Panc1 (cell line): ENCODE data around the gene SETD6. TPM values are rescaled to one million over a fixed set of nuclear protein-coding genes. Genes with fewer than 3 reads are reported as not detected.
A peak's percentile ranks its signal among the peaks of the same experiment; 100 is the strongest.

ENCODE experiments used
- ATAC-seq: fragments of 200-7000 bp; cut with Tn5 transposase; 2 replicates; pipeline ENCODE4 v1.9.1; 2020; ENCODE audit warnings: mild to moderate bottlenecking, moderate library complexity
- Bru-seq: library from RNA; stranded (reverse); fragments of 400-500 nt; gene quantifications from one replicate; lab custom pipeline; 2021; lab: Mats Ljungman, UMichigan
- BruChase-seq, 2 experiments: library from RNA; stranded (reverse); fragments of 400-500 nt; gene quantifications; one replicate each; lab custom pipeline; 2021; lab: Mats Ljungman, UMichigan
- BruUV-seq: library from RNA; stranded (reverse); fragments of 400-500 nt; replicated peaks from 2 replicates; lab custom pipeline; 2021; lab: Mats Ljungman, UMichigan
- CTCF ChIA-PET: fragments of 300-600 bp; sonication (Branson Sonifier 250); formaldehyde crosslinking; loops from one replicate; lab custom pipeline; 2022; ENCODE audit warnings: antibody characterized with exemption; lab: Charles Lee
- POLR2A ChIA-PET: fragments of 300-600 bp; sonication (Branson Sonifier 250); formaldehyde crosslinking; loops from one replicate; lab custom pipeline; 2022; ENCODE audit warnings: antibody characterized with exemption; lab: Charles Lee
- DNase-seq: peaks from one replicate; pipeline ENCODE4 v3.0.0-alpha.2; 2010; ENCODE audit warnings: low read depth, low spot score
- H3K27ac ChIP-seq: 2 replicates; pipeline ENCODE4 v1.5.1; 2011; ENCODE audit warnings: mild to moderate bottlenecking, low read length, inconsistent platforms
- H3K27me3 ChIP-seq: fragments of 200-500 bp; sonication (Bioruptor generic); 2 replicates; pipeline ENCODE4 v1.6.0; 2014; ENCODE audit warnings: low read length, inconsistent platforms; ENCODE audit not compliant: control insufficient read depth, insufficient read depth
- H3K36me3 ChIP-seq: fragments of 200-500 bp; sonication (Bioruptor generic); 2 replicates; pipeline ENCODE4 v1.5.1; 2014; ENCODE audit warnings: inconsistent platforms, mild to moderate bottlenecking, low read length, moderate library complexity; ENCODE audit not compliant: control insufficient read depth, insufficient read depth
- H3K4me1 ChIP-seq: 2 replicates; pipeline ENCODE4 v1.5.1; 2011; ENCODE audit warnings: inconsistent platforms, mild to moderate bottlenecking, low read length, moderate library complexity; ENCODE audit not compliant: control insufficient read depth, insufficient read depth
- H3K4me3 ChIP-seq, 2 experiments: 2 replicates each; pipeline ENCODE4 v1.5.1; 2011 to 2012; ENCODE audit warnings: low read depth in 2 of 2, low read length in 2 of 2, mild to moderate bottlenecking in 2 of 2, inconsistent platforms in 1 of 2, moderate library complexity in 1 of 2
- H3K9me3 ChIP-seq: fragments of 200-500 bp; sonication (Bioruptor generic); 2 replicates; pipeline ENCODE4 v1.5.1; 2014; ENCODE audit warnings: low read depth, mild to moderate bottlenecking, inconsistent platforms, low read length, moderate library complexity; ENCODE audit not compliant: control insufficient read depth, insufficient read depth
- POLR2AphosphoS5 ChIP-seq: IDR thresholded peaks from 2 replicates; pipeline ENCODE4 v1.6.1; 2012; ENCODE audit warnings: mild to moderate bottlenecking, low read depth, low read length, moderate library complexity
- SIN3A ChIP-seq: IDR thresholded peaks from 2 replicates; pipeline ENCODE4 v1.6.1; 2012; ENCODE audit warnings: low read depth, mild to moderate bottlenecking, low read length, moderate library complexity, borderline replicate concordance; ENCODE audit not compliant: insufficient read depth
- TCF7L2 ChIP-seq: IDR thresholded peaks from 2 replicates; pipeline ENCODE4 v1.6.1; 2011; ENCODE audit warnings: mild to moderate bottlenecking, low read depth, low read length, inconsistent platforms
- in situ Hi-C: cut with HindIII; loops from 2 replicates; pipeline ENCODE4 v1.10.0; 2016; ENCODE audit warnings: low sequenced_read_pairs, low pct_unique_long_range_greater_than_20kb
- intact Hi-C: fragments of 100-400 bp; cut with micrococcal nuclease; formaldehyde crosslinking; loops from one replicate; pipeline ENCODE4 v1.10.0; 2022; ENCODE audit not compliant: unreplicated experiment
- long read RNA-seq: library from polyadenylated mRNA; unstranded; transcript quantifications from one replicate; pipeline ENCODE4 v2.0.0, GENCODE V29; 2021; ENCODE audit not compliant: unreplicated experiment
- polyA plus RNA-seq: library from polyadenylated mRNA; unstranded; fragments of >200 nt; gene quantifications from one replicate; pipeline ENCODE4 v1.2.1, GENCODE V29; 2012; ENCODE audit warnings: missing spikeins; ENCODE audit not compliant: insufficient read length
- total RNA-seq: library from RNA; stranded (reverse); gene quantifications from one replicate; pipeline ENCODE4 v1.2.1, GENCODE V29; 2021; ENCODE audit not compliant: unreplicated experiment
- TF ChIP-seq, protein P1 (sequence below): fragments of 450-650 bp; IDR thresholded peaks from 2 replicates; pipeline ENCODE4 v1.5.1; 2017; ENCODE audit warnings: mild to moderate bottlenecking
- TF ChIP-seq, protein P2 (sequence below), 2 experiments: IDR thresholded peaks; 2 replicates each; pipeline ENCODE4 v1.6.1; 2011 to 2012; ENCODE audit warnings: low read depth in 2 of 2, control low read depth in 1 of 2, low read length in 1 of 2, mild to moderate bottlenecking in 1 of 2, moderate library complexity in 1 of 2; ENCODE audit not compliant: insufficient read depth in 1 of 2

SETD6 gene, protein sequence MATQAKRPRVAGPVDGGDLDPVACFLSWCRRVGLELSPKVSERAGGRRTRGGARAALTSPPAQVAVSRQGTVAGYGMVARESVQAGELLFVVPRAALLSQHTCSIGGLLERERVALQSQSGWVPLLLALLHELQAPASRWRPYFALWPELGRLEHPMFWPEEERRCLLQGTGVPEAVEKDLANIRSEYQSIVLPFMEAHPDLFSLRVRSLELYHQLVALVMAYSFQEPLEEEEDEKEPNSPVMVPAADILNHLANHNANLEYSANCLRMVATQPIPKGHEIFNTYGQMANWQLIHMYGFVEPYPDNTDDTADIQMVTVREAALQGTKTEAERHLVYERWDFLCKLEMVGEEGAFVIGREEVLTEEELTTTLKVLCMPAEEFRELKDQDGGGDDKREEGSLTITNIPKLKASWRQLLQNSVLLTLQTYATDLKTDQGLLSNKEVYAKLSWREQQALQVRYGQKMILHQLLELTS
- total RNA-seq (28.3 TPM), Bru-seq, nascent RNA (percentile 82 among the genes with signal in this experiment), BruChase-seq, experiment 1, labeled RNA remaining after a 2-hour chase (percentile 92 among the genes with signal in this experiment), BruChase-seq, experiment 2, labeled RNA remaining after a 6-hour chase (percentile 82 among the genes with signal in this experiment)
- 21.2 TPM for polyA plus RNA-seq
- long read RNA-seq, transcript SETD6-201 (8 exons, 1,553 nt), result major isoform, 7 of 23 reads
- long read RNA-seq, partial matches to known transcripts, result 8 of 23 reads
- long read RNA-seq, other reads (novel, unspliced or antisense), result 4 of 23 reads

DNA sequence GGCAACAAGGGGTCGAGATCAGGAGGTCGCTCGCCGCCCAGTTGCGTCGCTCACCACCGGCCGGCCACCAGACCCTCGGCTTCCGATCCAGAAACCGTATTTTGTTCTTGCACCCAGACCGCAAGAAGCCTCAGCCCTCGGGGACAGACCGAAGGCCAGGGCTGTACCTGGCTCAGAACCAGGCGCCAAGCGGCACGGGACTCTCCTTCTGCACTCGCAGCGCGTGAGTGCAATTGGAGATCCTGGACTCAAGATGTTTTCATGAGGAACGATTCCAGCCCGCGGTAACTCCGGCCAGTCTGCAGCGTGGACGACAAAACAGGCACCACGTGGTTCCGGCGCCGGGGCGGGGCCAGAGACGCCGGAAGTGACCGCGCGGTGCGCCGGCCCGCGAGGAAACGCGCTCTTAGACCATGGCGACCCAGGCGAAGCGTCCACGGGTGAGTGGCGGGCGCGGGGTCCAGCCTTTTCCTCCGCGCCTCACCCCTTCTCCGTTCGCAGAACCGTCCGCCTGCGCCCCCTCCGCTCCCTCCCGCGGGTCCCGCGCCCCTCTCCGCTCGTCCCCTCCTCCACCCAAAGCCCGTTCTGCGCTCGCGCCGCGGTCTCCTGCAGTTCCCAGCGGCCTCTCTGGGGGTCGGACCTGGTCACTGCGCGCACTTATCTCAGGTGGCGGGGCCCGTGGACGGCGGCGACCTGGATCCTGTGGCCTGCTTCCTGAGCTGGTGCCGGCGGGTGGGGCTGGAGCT is at the start of gene SETD6:
TSS of gene SETD6 (plus strand) at position 393 of the 746 bp plus-strand sequence. CDS start at position 414, 21 bp downstream.
- DNase-seq (peak; percentile 45), ATAC-seq (peak; percentile 92)
- Histone ChIP-seq H3K27ac (peak within 1 kb of the TSS; percentile 79), H3K9me3 (no peaks in the 10 kb centered on the region), H3K4me1 (peaks cover 6% of the 10 kb centered on the region; the same call in 1 of the 2 replicates), H3K4me3 (peak within 1 kb of the TSS; percentile 52 to 93), H3K27me3 (no peaks in the 10 kb centered on the region), H3K36me3 (peaks cover 5% of the 10 kb centered on the region)
- intact Hi-C loops, result no loop called here
- ChIA-PET POLR2A (no interaction called here), CTCF (interaction anchor here (0.6 kb wide), 1 partner anchor 147 kb away, joined by 8 read pairs; no protein-coding TSS in a partner anchor)
- in situ Hi-C loops, result no loop called here
- TF ChIP-seq TCF7L2 (no peak), SIN3A (0 out of 2 replicates have a peak, but pooled peaks have one; percentile 62)
- TF ChIP-seq, protein P1, sequence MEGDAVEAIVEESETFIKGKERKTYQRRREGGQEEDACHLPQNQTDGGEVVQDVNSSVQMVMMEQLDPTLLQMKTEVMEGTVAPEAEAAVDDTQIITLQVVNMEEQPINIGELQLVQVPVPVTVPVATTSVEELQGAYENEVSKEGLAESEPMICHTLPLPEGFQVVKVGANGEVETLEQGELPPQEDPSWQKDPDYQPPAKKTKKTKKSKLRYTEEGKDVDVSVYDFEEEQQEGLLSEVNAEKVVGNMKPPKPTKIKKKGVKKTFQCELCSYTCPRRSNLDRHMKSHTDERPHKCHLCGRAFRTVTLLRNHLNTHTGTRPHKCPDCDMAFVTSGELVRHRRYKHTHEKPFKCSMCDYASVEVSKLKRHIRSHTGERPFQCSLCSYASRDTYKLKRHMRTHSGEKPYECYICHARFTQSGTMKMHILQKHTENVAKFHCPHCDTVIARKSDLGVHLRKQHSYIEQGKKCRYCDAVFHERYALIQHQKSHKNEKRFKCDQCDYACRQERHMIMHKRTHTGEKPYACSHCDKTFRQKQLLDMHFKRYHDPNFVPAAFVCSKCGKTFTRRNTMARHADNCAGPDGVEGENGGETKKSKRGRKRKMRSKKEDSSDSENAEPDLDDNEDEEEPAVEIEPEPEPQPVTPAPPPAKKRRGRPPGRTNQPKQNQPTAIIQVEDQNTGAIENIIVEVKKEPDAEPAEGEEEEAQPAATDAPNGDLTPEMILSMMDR, result peak; percentile 26; the same call in 1 of the 2 replicates
- no TSS peak for BruUV-seq

DNA sequence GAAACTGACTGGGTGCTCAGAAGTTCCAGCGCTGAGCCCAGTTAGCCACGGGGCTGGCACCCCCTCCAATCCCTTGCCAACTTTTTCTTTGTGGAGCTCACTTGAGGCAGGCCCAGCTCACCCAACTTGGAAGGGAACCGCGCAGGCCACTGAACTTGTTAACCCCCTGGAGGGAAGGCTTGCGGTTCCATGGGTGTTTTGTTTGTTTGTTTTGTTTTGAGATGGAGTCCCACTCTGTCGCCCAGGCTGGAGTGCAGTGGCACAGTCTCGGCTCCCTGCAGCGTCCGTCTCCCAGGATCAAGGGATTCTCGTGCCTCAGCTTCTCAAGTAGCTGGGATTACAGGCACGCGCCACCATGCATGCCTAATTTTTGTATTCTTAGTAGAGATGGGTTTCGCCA is 49.5 kb upstream of the SETD6 start:
- DNase-seq, result no peak
- H3K4me1 ChIP-seq, result no peaks in the 10 kb centered on the region
- no peaks in the 10 kb centered on the region for H3K27me3 ChIP-seq
- no peak for ATAC-seq
- in situ Hi-C loops, result no loop called here
- intact Hi-C loops, result no loop called here
- ChIA-PET POLR2A (no interaction called here), CTCF (interaction anchor here (1.2 kb wide), 1 partner anchor 11 kb away, joined by 6 read pairs; no protein-coding TSS in a partner anchor)
- H3K9me3 ChIP-seq, result no peaks in the 10 kb centered on the region
- BruUV-seq, result no TSS peak
- no peak overlapping the region for H3K4me3 ChIP-seq
- no peaks in the 10 kb centered on the region for H3K36me3 ChIP-seq
- no peak overlapping the region for H3K27ac ChIP-seq
- TF ChIP-seq TCF7L2, result no peak
- TF ChIP-seq, protein P2, sequence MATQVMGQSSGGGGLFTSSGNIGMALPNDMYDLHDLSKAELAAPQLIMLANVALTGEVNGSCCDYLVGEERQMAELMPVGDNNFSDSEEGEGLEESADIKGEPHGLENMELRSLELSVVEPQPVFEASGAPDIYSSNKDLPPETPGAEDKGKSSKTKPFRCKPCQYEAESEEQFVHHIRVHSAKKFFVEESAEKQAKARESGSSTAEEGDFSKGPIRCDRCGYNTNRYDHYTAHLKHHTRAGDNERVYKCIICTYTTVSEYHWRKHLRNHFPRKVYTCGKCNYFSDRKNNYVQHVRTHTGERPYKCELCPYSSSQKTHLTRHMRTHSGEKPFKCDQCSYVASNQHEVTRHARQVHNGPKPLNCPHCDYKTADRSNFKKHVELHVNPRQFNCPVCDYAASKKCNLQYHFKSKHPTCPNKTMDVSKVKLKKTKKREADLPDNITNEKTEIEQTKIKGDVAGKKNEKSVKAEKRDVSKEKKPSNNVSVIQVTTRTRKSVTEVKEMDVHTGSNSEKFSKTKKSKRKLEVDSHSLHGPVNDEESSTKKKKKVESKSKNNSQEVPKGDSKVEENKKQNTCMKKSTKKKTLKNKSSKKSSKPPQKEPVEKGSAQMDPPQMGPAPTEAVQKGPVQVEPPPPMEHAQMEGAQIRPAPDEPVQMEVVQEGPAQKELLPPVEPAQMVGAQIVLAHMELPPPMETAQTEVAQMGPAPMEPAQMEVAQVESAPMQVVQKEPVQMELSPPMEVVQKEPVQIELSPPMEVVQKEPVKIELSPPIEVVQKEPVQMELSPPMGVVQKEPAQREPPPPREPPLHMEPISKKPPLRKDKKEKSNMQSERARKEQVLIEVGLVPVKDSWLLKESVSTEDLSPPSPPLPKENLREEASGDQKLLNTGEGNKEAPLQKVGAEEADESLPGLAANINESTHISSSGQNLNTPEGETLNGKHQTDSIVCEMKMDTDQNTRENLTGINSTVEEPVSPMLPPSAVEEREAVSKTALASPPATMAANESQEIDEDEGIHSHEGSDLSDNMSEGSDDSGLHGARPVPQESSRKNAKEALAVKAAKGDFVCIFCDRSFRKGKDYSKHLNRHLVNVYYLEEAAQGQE (IDR thresholded peaks at IDR 0.05; ENCODE audit: insufficient read depth in 1 of 2, low read depth in 2 of 2, low read length in 1 of 2), result no peak
- TF ChIP-seq POLR2AphosphoS5, result no peak
- TF ChIP-seq, protein P1, result no peak
- TF ChIP-seq SIN3A, result no peak
